ENCODE results near the gene SLAMF9.
"Not testable (repeated sequence)": the region's sequence is repeated elsewhere in the genome, so short reads cannot be mapped to it uniquely, and the experiment has no call there.

SLAMF9 gene

GRCh38 chr1:159920651-159921050, 33.4 kb downstream of the SLAMF9 start:
- no peak for DNase-seq (ENCODE audit: low read depth in 2 of 2)

GRCh38 chr1:159920202-159920601, 33.8 kb downstream of the SLAMF9 start:
- DNase-seq (ENCODE audit: low read depth in 2 of 2) = no peak

- DNase-seq (ENCODE audit: low read depth in 2 of 2) = no peak
Measured at GRCh38 chr1:159919236-159919865, 34.7 kb downstream of the SLAMF9 start.

- DNase-seq (ENCODE audit: low read depth in 2 of 2) = no peak
Measured at GRCh38 chr1:159918352-159919200, 35.5 kb downstream of the SLAMF9 start.

GRCh38 chr1:159917533-159918351, 36.3 kb downstream of the SLAMF9 start:
- DNase-seq (ENCODE audit: low read depth in 2 of 2) = no peak

- no peak for DNase-seq (ENCODE audit: low read depth in 2 of 2)
Measured at GRCh38 chr1:159916242-159917051, 37.6 kb downstream of the SLAMF9 start.

- DNase-seq (ENCODE audit: low read depth in 2 of 2) = no peak
Measured at GRCh38 chr1:159915571-159916241, 38.3 kb downstream of the SLAMF9 start.

GRCh38 chr1:159914252-159915018, 39.6 kb downstream of the SLAMF9 start:
- no peak for DNase-seq (ENCODE audit: low read depth in 2 of 2)

- DNase-seq (ENCODE audit: low read depth in 2 of 2) = no peak
Measured at GRCh38 chr1:159913451-159914192, 40.4 kb downstream of the SLAMF9 start.

- no peak for DNase-seq (ENCODE audit: low read depth in 2 of 2)
Measured at GRCh38 chr1:159911326-159912070, 42.5 kb downstream of the SLAMF9 start.

GRCh38 chr1:159908031-159908940, 45.8 kb downstream of the SLAMF9 start:
- DNase-seq (ENCODE audit: low read depth in 2 of 2) = no peak

GRCh38 chr1:159906960-159907359, 47.1 kb downstream of the SLAMF9 start:
- DNase-seq (ENCODE audit: low read depth in 2 of 2) = no peak

- DNase-seq (ENCODE audit: low read depth in 2 of 2) = not testable (repeated sequence)
Measured at GRCh38 chr1:159904036-159904435, 50.0 kb downstream of the SLAMF9 start.

GRCh38 chr1:159902541-159902940, 51.5 kb downstream of the SLAMF9 start:
- DNase-seq (ENCODE audit: low read depth in 2 of 2) = no peak
